CD4-positive, alpha-beta T cell treated with Interleukin-4 for 4 hours (primary cell): ENCODE results near the gene DLK1.

Source experiments
- DNase-seq: peaks from one replicate; pipeline ENCODE4 v3.0.0-alpha.2; 2020

DLK1 gene

DNA sequence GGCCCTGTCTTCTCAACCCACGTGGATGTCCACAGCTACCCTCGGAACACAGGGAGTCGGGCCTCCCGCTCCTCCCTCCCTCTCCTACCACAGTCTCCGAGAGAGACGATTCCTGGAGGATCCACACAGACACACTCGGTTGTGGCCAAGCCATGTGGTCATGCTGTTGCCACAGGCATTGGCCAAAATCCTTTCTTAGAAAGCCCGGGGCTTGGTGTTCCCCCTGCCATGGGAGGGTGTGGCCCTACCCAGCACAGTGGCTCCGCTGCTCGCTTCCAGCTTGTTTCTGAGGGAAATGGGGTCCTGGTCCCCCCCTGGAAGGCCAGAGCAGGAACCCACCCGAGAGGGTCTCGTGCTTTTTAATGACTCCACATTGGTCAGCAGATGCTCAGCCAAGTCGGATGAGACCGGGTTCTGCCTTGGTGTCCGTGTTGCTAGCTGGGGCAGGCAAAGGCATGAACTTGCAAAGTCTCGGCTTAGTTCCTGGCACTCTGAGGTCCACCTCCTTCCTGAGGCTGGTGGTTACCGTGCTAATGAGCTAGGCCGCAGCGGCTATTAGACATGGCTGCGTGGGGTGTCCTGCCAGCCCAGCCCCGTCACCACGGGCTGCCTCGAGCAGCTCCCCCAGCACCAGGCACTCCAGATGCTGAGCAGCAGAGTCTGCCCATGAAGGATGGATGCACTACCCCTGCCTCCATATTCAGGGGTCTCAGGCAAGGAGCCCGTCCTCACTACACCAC, 52.4 kb downstream of the DLK1 start:
- no peak for DNase-seq

DNA sequence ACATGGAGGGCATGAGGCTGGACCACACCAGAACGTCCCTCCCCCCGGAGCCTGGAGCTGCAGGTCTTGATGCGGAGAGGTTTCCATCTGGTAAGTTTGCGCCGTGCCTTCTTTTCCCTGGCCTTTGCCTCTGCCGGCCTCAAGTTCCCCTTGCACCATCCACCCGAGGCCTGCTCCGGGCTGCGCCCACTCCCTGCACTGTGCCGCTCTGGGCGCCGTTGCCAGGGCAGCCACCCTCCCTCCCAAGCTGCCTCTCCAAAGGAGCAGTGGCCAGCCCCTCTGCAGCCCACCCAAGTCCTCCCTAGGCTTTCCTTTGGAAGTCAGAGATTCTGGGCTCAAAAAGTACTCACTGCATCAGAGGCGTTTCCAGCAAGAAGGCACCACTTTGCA, 53.0 kb downstream of the DLK1 start:
- DNase-seq = no peak

GRCh38 chr14:100780246-100780645, 53.6 kb downstream of the DLK1 start:
- DNase-seq = no peak

DNA sequence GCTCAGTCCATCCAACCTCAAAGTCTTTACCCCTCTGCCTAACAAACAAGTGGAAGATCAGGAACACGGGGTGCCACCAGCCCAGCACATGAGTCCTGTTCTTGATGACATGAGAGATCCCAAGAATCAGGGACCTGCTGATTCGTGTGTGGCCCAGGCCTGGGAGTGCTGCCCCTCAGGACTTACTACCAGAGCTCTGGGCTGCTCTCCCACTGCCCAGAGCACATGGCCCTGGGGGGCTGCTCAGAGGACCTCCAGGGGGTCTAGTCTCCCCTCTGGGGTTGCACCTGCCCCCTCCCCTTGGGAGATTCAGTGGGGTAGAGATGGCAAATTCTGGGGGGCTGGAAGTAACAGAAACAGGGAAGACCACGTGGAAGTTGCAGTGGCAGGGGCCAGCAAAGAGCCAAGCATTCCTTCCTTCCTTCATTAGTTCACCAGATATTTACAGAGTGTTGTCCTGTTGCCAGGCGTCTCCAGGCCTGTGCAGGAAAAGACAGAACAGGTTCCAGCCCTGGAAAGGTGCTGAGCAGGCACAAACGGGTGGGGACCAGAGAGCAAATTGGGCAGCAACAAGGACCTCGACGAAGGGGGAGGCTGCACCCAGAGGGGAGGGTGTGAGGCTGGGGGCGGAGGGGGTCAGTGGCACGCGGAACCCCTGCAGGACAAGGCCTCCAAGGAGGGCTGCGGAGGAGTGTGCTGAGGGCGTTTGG, 54.1 kb downstream of the DLK1 start:
- no peak for DNase-seq

- no peak for DNase-seq
These were observed 55.3 kb downstream of the DLK1 start for GRCh38 chr14:100781952-100782351.

GRCh38 chr14:100782516-100783320, 56.0 kb downstream of the DLK1 start:
- no peak for DNase-seq

DNA sequence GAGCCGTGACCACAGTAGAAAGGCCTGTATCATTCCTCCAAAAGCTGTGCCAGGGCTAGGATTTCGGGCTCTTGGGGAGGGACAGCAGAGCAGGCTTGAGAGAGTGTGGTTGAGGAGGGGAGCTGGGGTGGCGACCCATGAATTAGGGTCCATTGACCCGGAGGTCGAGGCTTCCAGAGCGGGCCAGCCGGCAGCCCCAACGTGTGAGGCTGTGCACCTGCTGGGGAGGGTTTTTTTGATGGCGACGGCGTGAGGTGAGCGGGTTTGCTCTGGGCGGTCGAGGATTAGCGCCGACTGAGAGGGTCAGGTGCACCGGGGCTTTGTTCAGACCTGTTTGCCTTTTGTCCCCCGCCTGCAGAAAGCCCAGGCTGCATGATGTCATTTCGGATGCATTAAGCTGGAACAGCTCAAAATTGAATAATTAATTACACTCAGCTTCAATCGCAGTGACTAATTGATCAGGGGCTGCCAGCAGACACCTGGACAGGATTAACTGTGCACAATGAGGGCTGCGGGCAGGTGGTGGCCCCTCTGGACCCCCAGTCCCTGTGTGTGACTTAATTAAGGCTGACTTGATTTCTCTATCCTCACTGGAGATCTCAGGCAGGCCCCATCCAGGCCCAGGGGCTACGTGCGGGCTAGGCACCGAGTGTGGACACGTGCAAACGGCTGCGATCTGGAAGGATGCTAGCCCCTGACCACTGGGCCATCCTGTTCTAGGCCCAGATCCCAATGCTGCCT, 57.1 kb downstream of the DLK1 start:
- DNase-seq = no peak

DNA sequence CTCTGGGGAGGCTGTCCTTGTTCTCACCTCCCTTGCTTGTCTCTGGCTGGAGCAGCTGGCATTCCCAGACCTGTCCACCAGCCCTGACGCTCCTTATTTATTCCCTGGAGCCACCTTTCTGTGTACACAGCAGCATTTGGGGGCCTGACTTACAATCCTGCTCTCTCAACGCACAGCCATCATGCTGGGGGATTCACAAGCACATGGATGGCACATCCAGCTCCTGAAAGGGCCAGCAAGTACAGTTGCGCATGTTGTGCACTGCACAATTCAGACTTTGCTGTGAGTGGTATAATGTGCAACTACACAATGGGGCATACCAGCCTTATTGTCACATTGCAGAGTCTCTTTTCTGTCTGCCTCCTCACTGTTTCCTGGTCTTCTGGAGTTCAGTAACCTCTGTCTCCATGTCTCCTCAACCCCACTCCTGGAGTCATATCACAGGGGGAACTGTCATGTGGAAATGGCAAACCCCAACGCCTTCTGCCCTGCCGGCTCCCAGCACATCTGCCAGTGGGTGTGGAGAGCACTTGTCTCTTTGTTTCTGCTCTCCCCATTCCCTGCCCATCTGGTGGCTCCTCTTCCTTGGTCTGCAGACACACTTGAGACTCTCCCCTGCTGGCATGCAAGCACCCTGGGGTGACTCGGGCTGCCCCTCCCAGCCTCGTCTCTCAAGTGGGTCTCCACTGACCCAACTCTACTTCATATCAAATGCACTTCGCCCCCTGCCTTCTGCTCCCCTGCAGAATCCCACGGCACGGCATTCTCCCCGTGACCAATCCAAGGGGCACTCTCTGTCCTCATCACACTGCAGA, 58.0 kb downstream of the DLK1 start:
- no peak for DNase-seq

DNA sequence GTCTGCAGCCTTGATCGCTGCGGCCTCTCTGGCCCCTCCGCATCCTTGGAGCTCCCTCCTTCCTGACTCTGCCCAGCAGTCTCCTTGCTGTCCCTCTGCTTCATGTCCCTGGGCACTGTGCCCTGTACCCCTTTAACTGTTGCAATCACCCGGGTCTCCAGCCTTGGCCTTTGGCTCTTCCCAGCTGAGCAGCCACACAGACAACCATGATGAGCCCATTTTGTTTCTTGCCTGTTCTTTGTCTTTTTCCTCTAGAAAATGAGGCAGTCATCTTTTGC, 58.6 kb downstream of the DLK1 start:
- DNase-seq = no peak

DNA sequence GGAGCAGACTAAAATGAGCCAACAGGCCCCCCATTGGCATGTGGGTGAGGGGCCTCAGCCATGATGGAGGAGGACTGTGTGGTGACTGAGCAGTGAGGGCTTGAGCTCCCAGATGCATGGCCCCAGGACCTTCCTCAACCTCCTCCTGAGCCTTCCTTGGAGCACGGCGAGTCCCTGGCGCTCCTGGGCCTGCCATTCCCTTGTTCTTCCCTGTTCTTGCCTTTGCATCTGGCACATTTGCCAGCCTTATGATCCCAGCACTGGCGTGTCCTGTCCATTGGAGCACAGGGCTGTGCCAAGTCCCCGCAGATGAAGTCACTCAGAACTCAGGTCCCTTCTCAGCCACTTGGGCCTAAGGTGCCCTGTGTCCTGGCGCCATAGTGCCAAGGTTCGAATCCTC, 58.9 kb downstream of the DLK1 start:
- no peak for DNase-seq

DNA sequence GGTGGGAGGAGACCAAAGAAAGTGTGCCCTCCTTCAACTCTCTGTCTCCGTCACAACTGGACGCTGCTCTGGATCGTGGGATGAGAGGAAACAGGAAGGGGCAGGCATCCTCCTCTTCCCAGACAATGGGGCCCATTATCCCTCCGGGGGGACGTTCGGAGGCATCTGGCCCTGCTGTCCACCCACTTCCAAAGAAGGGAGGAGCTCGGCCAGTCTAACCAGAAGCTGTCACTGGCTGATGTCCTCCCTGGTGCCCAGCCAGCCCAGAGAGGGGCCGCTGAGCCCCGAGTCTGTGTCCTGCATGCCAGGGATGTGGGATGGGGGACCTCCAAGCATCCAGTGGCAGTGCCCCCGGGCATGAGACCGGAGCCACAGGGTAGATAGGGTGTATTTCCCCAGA, 59.4 kb downstream of the DLK1 start:
- DNase-seq = no peak

DNA sequence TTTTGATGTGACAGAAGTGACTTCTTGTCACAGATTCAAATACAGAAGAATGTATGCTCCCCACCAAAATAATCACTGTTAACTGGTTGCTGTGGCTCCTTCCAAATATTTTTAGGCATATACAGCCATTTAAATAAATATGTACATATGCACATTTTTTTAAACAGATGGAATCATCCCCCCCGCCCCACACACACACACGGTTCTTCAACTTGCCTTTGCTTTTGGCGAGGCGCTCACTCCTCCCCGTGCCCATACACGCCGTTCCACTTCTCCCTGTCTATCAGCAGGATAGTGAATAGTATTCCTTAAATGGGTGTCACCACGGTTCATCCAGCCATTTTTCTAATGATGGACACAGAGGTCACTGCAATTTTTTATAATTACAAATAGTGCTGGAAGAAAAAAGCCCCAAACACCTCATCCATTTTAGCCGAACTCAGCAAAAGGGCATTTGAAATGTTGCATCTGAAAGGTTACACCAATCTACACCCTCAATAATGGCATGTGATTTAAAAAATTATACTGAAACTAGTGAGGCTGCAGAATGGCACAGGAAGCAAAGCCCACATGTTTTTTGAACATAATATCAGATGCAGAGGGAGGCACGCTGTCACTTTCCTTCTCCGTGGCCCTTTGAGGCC, 60.0 kb downstream of the DLK1 start:
- DNase-seq = no peak

GRCh38 chr14:100787659-100788058, 61.0 kb downstream of the DLK1 start:
- no peak for DNase-seq
